B cell (primary cell): ENCODE data around the gene SLC3A2. TPM values are rescaled to one million over a fixed set of nuclear protein-coding genes. Genes with fewer than 3 reads are reported as not detected.

Source experiments
- ATAC-seq: fragments of 200-7000 bp; cut with Tn5 transposase; one replicate; pipeline ENCODE4 v1.10.0; 2021; ENCODE audit warnings: low read depth, mild to moderate bottlenecking, moderate number of reproducible peaks, moderate library complexity
- CTCF ChIA-PET: fragments of 350-600 bp; sonication (Branson Sonifier 250); formaldehyde crosslinking; loops from one replicate; lab custom pipeline; 2021; ENCODE audit warnings: antibody characterized with exemption, inconsistent platforms; lab: Charles Lee
- POLR2A ChIA-PET: fragments of 350-600 bp; sonication (Branson Sonifier 250); formaldehyde crosslinking; loops from one replicate; lab custom pipeline; 2021; ENCODE audit warnings: antibody characterized with exemption; lab: Charles Lee
- DNase-seq: peaks from one replicate; pipeline ENCODE4 v3.0.0; 2013
- H2AFZ ChIP-seq: 2 replicates; pipeline ENCODE4 v1.6.1; 2012; ENCODE audit warnings: mild to moderate bottlenecking, low read depth, low read length; ENCODE audit not compliant: insufficient read depth, poor library complexity, severe bottlenecking
- H3K27ac ChIP-seq, 2 donors: 1 replicate in 1 of 2; 2 replicates in 1 of 2; pipeline ENCODE4 v1.5.1; 2012 to 2013; ENCODE audit warnings: low read length in 2 of 2, mild to moderate bottlenecking in 2 of 2, moderate library complexity in 1 of 2
- H3K27me3 ChIP-seq, 4 experiments: fragments of 200-600 bp in 1 of 4; sonication (generic) in 1 of 4; replicated peaks in 1 of 4; 1 replicate in 2 of 4; 2 replicates in 2 of 4; pipeline versions ENCODE4 v1.6.1 to v1.7.0; 2013 to 2016; ENCODE audit warnings: low read length in 3 of 4, mild to moderate bottlenecking in 2 of 4, mixed read lengths in 1 of 4, moderate library complexity in 1 of 4; ENCODE audit not compliant: insufficient read depth in 4 of 4, control insufficient read depth in 3 of 4; ENCODE audit errors: control extremely low read depth in 1 of 4
- H3K36me3 ChIP-seq, 2 experiments: replicated peaks in 1 of 2; 1 replicate in 1 of 2; 2 replicates in 1 of 2; pipeline versions ENCODE4 v1.6.1 to v1.7.1; 2013; ENCODE audit warnings: low read length in 1 of 2; ENCODE audit not compliant: insufficient read depth in 2 of 2, control insufficient read depth in 1 of 2; ENCODE audit errors: control extremely low read depth in 1 of 2, extremely low read depth in 1 of 2
- H3K4me1 ChIP-seq, 2 donors: fragments of 200-600 bp in 1 of 2; sonication (generic) in 1 of 2; 1 replicate in 1 of 2; 2 replicates in 1 of 2; pipeline versions ENCODE4 v1.5.1 to v1.6.1; 2013 to 2017; ENCODE audit warnings: low read length in 2 of 2; ENCODE audit not compliant: control insufficient read depth in 2 of 2, insufficient read depth in 2 of 2
- H3K4me2 ChIP-seq: replicated peaks from 2 replicates; pipeline ENCODE3; 2012; ENCODE audit warnings: mild to moderate bottlenecking, low read depth, low read length; ENCODE audit not compliant: poor library complexity, severe bottlenecking
- H3K4me3 ChIP-seq, 5 experiments: fragments of 200-600 bp in 1 of 5; sonication (generic) in 1 of 5; 1 replicate in 3 of 5; 2 replicates in 2 of 5; pipeline versions ENCODE4 v1.5.1 to v1.7.0; 2011 to 2016; ENCODE audit warnings: low read length in 4 of 5, mild to moderate bottlenecking in 4 of 5, low read depth in 2 of 5, control low read depth in 1 of 5, moderate library complexity in 1 of 5; ENCODE audit not compliant: insufficient read depth in 1 of 5; ENCODE audit errors: control extremely low read depth in 1 of 5, extremely low read depth in 1 of 5
- H3K79me2 ChIP-seq: fragments of 200-600 bp; sonication (generic); one replicate; pipeline ENCODE4 v1.6.0; 2016; ENCODE audit warnings: low read length; ENCODE audit not compliant: control insufficient read depth, insufficient read depth
- H3K9ac ChIP-seq: fragments of 200-600 bp; sonication (generic); 2 replicates; pipeline ENCODE4 v1.6.1; 2017; ENCODE audit warnings: mild to moderate bottlenecking, low read length, moderate library complexity
- H3K9me3 ChIP-seq, 3 donors: one replicate each; pipeline versions ENCODE4 v1.6.1 to v1.7.1; 2013; ENCODE audit warnings: low read length in 2 of 3; ENCODE audit not compliant: control insufficient read depth in 2 of 3, insufficient read depth in 1 of 3; ENCODE audit errors: control extremely low read depth in 1 of 3
- H4K20me1 ChIP-seq: 2 replicates; pipeline ENCODE4 v1.6.0; 2012; ENCODE audit warnings: mild to moderate bottlenecking, low read length; ENCODE audit not compliant: insufficient read depth, control insufficient read depth, poor library complexity, severe bottlenecking
- H3K27ac Mint-ChIP-seq: one replicate; pipeline ENCODE4 v1.8.0; 2021; ENCODE audit warnings: mixed read lengths
- H3K27me3 Mint-ChIP-seq: one replicate; pipeline ENCODE4 v1.8.0; 2021; ENCODE audit warnings: mixed read lengths
- H3K4me1 Mint-ChIP-seq: one replicate; pipeline ENCODE4 v1.8.0; 2021; ENCODE audit warnings: mixed read lengths
- H3K4me3 Mint-ChIP-seq: one replicate; pipeline ENCODE4 v1.8.0; 2021; ENCODE audit warnings: mixed read lengths
- H3K9me3 Mint-ChIP-seq: one replicate; pipeline ENCODE4 v1.8.0; 2022; ENCODE audit warnings: mixed read lengths; ENCODE audit not compliant: insufficient read depth
- EZH2 ChIP-seq: IDR thresholded peaks from 2 replicates; pipeline ENCODE4 v1.6.1; 2012; ENCODE audit warnings: borderline replicate concordance, low read depth, mild to moderate bottlenecking, moderate library complexity, low read length; ENCODE audit not compliant: insufficient read depth, poor library complexity, severe bottlenecking
- WGBS: methylation state at CpG from one replicate; pipeline ENCODE4 v1.1.5; 2013; ENCODE audit warnings: missing lambda C conversion rate; ENCODE audit not compliant: insufficient coverage; 5-methylcytosine and 5-hydroxymethylcytosine counted together
- intact Hi-C: fragments of 100-400 bp; cut with micrococcal nuclease; formaldehyde crosslinking; loops from one replicate; pipeline ENCODE4 v1.10.0; 2022
- polyA minus RNA-seq: library from RNA; depleted of rRNA, polyadenylated mRNA; stranded (reverse); fragments of >200 nt; gene quantifications from 2 replicates; pipeline ENCODE4 v1.2.3, GENCODE V29; 2012
- polyA plus RNA-seq: library from polyadenylated mRNA; depleted of rRNA; stranded (reverse); fragments of >200 nt; gene quantifications from 2 replicates; pipeline ENCODE4 v1.2.3, GENCODE V29; 2012
- total RNA-seq, 2 donors: library from RNA; stranded (reverse); fragments of 120-200 nt in 1 of 2; gene quantifications; 1 replicate in 1 of 2; 2 replicates in 1 of 2; pipeline versions ENCODE4 v1.2.3 to v1.2.4, GENCODE V29; 2013 to 2022
- TF ChIP-seq, protein P1 (sequence below): fragments of 200-600 bp; IDR thresholded peaks from one replicate; pipeline ENCODE4 v1.8.0; 2022; ENCODE audit warnings: antibody characterized with exemption, mild to moderate bottlenecking

The SLC3A2 gene
- total RNA-seq, result 148 and 175 TPM in 2 replicates
- total RNA-seq (2013), result 55.0 TPM
- polyA plus RNA-seq, result 92.0 and 102 TPM in 2 replicates
- polyA minus RNA-seq, result 59.2 and 70.4 TPM in 2 replicates

DNA sequence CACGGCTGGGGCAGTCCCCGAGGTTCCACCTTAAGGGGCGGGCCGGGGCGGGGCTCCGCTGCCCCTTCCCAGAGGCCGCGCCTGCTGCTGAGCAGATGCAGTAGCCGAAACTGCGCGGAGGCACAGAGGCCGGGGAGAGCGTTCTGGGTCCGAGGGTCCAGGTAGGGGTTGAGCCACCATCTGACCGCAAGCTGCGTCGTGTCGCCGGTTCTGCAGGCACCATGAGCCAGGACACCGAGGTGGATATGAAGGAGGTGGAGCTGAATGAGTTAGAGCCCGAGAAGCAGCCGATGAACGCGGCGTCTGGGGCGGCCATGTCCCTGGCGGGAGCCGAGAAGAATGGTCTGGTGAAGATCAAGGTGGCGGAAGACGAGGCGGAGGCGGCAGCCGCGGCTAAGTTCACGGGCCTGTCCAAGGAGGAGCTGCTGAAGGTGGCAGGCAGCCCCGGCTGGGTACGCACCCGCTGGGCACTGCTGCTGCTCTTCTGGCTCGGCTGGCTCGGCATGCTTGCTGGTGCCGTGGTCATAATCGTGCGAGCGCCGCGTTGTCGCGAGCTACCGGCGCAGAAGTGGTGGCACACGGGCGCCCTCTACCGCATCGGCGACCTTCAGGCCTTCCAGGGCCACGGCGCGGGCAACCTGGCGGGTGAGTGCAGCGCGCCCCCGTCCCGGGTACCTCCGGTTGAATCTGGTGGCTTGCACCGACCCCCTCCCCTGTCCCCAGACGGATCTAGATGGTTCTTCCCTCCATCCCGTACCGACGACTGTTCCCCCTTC lies at the start of gene SLC3A2:
Gene SLC3A2 (plus strand): TSS at position 94 of the 776 bp plus-strand sequence. CDS start 128 bp downstream, at position 222.
- Histone ChIP-seq H3K4me1 (peaks cover 25 to 36% of the 10 kb centered on the region in 2 donors), H3K79me2 (peaks cover 47% of the 10 kb centered on the region), H3K27ac (peak within 1 kb of the TSS; percentile 86 to 90), H3K9ac (peak within 1 kb of the TSS; percentile 89), H3K4me3 (peak within 1 kb of the TSS; percentile 66 to 93 (median 78)), H3K4me2 (peak within 1 kb of the TSS; percentile 89), H4K20me1 (peaks cover 37% of the 10 kb centered on the region), H2AFZ (peak within 1 kb of the TSS; percentile 93), H3K9me3 (no peaks in the 10 kb centered on the region), H3K36me3 (peaks cover 1 to 36% of the 10 kb centered on the region in 2 experiments), H3K27me3 (no peaks in the 10 kb centered on the region)
- Mint-ChIP-seq H3K27me3 (no peaks in the 10 kb centered on the region), H3K27ac (peak within 1 kb of the TSS; percentile 100), H3K9me3 (no peaks in the 10 kb centered on the region), H3K4me3 (peak within 1 kb of the TSS; percentile 100), H3K4me1 (peaks cover 39% of the 10 kb centered on the region)
- ChIA-PET POLR2A (interaction anchor here (0.6 to 2.5 kb wide), 28 partner anchors 16 to 1523 kb away, joined by 3 to 52 read pairs (median 5); partner anchors contain the start of genes HNRNPUL2, LBHD1, MTA2 and POLR2G), CTCF (interaction anchor here (0.6 to 3.5 kb wide), 21 partner anchors 15 to 488 kb away, joined by 3 to 39 read pairs (median 4); partner anchors contain the start of genes B3GAT3, BSCL2, HNRNPUL2 and TMEM179B)
- intact Hi-C loops, result loop anchor here (1.0 to 5.0 kb wide), 14 partner anchors 19 to 989 kb away; partner anchors contain the start of genes ATL3, BSCL2, FADS3 and GNG3
- peak; percentile 93 for DNase-seq
- TF ChIP-seq EZH2, result no peak
- TF ChIP-seq, protein P1, sequence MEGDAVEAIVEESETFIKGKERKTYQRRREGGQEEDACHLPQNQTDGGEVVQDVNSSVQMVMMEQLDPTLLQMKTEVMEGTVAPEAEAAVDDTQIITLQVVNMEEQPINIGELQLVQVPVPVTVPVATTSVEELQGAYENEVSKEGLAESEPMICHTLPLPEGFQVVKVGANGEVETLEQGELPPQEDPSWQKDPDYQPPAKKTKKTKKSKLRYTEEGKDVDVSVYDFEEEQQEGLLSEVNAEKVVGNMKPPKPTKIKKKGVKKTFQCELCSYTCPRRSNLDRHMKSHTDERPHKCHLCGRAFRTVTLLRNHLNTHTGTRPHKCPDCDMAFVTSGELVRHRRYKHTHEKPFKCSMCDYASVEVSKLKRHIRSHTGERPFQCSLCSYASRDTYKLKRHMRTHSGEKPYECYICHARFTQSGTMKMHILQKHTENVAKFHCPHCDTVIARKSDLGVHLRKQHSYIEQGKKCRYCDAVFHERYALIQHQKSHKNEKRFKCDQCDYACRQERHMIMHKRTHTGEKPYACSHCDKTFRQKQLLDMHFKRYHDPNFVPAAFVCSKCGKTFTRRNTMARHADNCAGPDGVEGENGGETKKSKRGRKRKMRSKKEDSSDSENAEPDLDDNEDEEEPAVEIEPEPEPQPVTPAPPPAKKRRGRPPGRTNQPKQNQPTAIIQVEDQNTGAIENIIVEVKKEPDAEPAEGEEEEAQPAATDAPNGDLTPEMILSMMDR, result peak; percentile 87
- WGBS, result under 1% methylated on average over 67 of the region's 69 CpGs
- ATAC-seq, result peak; percentile 77
